ENCODE data around the gene SKAP2.

SKAP2 gene

DNA sequence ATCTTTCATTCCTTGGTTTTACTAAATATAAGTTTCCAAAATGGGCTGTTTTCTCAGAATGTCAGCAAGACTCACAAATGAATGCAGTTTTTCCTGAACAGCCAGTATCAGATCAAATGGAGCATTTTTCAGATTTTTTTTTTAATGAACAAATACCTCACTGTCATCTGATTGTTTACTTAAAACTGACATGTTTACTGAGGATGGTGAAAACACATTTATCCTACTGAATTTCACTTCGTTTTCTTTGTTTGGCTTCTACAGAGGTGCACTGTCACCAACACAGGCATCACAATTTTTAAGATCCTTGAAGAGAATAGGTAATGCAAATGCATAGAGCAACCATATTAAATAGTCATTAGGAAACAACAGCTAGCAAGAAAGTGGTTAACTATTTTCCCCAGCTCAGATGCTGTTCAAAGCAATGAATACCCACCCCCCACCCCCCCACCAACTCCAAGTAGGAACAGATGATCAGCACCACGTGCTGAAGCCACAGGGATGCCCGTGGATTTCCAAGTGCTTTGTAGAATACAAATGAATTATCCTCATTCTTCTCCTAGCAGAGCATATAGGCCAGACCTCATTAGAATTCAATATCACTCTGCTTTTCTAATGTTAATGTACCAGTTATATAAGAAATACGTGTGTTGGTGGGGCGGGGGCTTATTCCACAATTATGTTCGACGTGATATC lies 205.9 kb downstream of the SKAP2 start:
- DNase-seq, result peak; percentile 47 to 51

DNA sequence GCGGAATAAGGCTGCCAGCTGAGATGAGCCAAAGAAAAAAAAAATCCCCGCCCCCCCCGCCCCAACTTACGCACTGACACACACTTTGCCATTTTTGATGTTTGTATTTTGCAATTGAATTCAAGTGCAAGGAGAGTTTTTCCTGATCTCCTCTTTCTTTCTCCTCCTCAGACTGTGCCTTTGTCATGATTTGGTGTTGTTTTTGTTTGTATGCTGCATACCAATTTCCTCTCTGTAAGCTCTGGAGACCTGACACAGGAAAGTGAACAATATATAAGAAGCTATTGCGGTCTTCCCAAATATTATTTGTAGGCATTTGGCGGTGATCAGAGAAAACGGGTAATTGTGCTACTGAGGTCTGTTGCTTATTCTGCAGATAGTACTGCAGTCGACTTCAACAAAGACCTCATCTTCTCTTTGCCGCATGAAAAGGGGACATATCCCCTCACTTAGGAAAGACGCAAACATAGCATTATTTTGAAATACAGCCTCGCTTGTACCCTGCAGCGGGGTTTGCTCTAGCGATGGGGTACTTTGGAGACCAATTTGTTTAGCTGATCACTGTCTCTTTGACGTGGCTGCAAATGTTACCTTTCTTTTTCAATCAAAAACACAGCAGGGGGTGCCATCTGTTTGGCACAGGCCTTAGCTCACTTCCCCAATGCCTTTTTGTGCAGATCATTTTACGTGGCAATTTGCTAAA lies 206.6 kb downstream of the SKAP2 start:
- DNase-seq, result peak; percentile 57 to 79

DNA sequence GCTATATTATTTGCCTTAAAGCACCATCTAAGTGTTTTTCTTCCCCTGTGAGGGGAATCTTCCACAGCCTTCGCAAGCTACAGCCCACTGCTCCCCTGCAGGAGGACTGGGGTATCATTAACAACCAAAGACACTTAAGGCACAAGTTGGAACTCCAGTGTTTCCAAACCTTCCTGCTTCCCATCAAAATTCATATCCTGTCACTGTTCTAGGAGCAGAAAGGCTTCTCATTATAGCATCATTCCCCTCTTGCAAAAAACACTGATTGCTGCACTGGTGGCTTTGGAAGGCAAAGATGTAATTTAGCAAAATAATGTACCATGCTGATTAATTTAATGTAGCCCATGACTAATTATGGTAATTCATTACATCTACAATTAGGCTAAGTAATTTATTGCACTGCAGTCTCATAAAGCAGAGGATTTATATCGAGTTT lies 207.2 kb downstream of the SKAP2 start:
- peak in 1 of 2 experiments; percentile 10 for DNase-seq

DNA sequence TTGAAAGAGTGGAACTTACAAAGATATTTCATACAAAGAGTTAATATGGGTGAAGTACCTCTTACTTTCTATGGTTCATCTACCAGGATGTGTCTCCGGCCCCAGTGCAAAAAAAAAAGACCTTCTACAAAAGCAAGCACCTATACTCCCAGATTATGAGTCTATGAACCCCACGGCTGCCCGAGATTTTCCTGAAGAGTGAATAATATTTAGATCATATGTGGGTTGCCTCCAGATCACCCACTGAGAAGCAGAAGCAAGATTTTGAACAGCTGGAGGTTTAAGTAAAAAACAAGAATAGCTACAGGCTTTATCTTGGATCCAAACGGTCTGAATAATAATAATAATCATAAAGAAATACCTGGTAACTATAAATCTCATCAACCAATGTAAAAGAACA lies 207.7 kb downstream of the SKAP2 start:
- DNase-seq, result no peak

DNA sequence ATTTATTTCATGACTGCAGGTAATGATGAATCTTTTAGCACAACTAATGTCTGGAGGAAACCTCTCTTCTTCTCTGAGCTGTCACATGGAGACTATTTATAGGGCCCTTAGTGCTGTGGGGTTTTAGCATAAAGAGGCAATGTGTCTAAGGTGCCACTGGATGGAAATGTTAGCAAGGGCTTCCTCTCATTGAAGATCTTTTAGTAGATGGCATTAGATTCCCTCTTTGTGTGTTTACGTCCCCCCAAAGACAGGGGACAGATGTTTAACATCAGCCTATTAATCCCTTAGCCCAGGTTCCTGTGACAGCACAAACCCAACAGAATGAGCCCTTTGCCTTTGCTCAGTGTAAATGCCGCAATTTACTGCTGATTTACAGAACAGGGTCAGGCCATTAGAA lies 208.6 kb downstream of the SKAP2 start:
- DNase-seq, result no peak

DNA sequence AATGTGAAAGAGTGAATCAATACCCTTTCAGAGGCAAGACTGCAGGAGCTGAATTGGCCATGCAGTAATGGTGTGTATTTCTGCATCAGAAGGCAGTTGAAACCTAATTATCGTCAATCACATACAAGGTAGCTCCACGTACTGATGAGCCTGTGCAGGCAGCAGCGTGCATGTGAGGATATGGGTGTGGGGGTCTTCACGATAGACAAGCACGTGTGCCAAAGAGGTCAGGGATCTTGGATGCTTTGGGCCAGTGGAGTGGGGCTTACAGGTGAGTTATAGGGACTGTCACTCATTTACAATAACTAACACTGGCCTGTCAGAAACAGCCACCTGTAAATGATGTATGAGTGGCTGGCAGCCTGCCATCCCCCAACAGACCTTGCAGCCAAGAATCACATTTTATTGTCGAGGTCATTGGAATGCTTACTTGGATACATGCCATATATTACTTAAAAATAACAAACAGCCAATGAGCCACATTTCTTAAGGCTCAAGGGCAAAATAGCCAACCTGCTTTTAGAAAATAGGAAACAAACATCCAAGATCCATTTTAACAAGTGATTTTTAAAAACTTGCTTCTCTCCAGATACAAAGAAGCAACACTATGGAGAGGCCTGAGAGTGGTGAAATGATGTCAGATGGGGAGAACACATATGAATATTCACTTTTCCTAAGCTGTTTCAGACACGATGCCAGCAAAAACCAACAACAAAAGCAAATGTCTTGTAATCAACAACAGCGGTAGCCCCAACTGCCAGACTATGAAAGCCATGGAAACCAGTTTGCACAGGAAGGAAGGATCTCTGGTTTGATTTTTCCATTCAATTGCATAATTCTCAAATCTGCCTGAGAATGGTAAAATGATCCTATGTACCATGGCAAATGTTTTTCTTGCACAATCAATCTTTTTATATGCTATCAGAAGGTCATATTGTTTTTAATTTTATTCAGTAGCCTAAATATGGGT lies 210.7 kb downstream of the SKAP2 start:
- DNase-seq, result peak in 1 of 2 experiments; percentile 35

DNA sequence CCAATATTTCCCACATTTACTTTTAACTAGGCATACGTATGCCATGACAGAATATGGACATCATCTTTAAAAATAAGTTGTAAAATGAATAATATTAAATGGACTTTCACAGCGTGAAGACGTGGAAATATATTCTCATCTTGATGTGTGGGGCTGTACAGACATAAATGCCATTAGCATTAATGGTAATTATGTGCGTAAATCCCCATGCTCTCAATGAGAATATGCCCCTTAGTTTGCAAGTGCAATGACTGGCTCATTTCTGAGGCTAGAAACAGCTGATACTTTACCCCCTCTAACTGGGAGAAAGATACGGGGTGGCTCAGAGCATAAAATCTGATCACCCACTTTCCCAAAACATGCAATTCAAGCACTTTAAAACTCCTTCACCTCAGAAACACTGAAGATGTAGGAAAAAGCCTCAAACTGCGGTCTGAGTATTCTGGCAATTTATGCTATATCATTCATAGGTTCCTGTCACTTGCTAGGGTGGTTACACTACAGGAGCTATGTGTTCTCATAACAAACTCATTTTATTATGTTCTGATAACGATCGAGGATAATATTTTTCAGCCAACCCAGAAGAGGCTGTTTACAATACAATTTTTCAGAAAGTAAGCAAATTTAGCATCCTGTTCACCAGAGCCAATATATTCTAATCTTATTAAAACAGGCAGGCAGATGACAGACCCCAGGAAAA lies 211.8 kb downstream of the SKAP2 start:
- DNase-seq, result no peak

DNA sequence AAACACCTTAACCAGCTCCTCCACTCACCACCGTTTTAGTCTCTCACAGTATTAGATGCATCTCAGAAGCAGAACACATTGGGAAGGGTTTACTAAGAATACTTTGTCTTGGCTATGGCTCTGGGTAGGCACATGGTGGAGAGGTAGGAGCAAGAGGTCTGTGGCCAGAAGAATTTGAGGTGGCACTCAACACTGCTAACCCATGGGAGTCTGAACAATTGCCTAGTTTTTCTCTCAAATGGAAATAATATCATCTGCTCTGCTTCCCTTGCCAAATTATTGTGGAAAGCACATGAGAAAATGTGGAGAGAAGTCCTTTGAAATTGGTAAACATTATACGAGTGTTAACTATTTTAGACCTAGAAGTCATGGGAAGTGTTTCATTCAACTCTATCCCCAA lies 214.3 kb downstream of the SKAP2 start:
- DNase-seq, result peak in 1 of 2 experiments; percentile 19

DNA sequence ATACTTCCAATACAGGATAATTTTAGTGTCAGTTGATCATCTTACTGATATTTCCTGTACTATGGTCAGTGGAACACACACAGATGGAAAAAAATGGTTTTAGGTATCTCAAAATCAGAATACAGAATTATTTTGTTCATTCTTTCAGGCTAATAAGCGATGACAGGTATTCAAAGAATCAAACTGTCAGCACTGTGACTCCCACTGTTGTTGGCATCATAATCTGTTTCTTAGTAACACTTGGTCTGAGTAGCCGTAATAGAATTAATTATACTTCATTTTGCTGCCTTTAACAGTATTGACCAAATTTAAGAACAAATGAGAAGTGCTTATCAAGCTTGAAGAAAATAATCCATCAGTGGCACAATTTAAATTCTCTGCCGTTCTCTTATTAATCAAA lies 215.0 kb downstream of the SKAP2 start:
- no peak for DNase-seq

DNA sequence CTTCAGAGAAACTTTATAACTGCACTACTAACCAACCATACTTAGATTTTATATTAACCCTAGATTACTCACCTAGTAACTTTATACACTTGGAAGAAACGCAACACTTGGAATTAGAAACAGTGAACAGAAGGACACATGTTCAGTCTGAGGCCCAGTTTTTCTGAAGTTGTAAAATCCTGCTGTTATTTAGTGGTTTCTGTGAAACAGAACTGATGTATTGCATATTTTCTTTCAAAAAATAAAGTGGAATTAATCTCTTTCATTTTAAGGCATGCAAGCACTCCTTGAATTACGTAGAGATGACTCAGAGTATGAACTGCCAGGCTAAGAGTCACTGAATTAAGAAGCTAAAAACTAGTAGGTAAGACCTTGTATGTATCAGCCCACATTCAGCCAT lies 215.8 kb downstream of the SKAP2 start:
- DNase-seq, result peak in 1 of 2 experiments; percentile 9

DNA sequence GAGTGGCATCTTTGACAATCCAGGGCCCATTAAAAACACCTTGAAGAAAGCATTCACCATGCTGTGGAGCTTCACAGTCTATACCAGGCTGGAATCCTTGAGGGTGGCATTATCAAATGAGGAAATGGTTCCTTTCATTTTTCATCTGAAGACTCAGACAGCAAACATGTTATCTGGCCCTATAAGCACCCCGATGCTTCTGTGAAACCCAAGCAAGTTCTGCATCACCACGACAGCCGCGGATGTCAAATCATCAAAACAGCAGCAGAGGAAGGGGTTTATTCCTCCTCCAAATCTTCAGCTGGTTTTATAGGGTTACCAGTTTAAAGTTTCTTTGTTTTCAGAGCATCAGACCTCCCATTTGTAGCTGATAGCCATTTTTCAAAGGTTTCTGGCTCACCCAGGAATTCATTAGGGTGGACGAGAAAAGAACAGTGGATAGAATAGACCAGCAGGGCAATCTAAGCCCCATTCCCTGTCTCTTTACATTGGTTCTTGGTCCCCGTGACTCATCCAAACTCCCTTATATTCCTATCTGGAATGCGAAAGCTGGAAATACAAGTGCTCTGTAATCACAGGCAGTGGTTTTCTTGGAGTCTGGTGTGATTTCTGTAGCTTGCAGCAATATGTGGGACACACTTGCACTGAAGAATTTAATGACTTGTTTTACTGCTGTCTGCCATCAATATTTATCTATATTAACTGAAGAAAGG lies 217.9 kb downstream of the SKAP2 start:
- DNase-seq, result no peak

DNA sequence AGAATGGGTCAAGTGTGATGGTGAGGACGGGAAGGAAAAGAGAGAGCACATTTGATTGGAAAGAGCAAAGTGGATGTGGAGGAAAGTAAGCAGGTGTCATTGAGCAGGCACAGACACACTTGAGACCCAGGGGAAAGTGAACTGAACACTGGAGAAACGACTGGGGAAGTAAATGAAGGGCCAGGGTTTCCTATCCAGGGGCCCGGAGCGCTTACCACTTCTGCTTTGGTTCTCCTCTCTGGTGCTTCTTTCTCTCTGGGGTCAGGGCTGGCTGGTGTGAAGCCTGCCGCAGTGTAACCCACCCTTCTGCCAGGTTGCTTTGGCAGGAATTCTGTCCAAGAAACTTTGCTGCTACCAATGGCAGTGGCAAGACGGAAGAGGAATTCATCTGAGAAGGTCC lies 219.3 kb downstream of the SKAP2 start:
- DNase-seq, result no peak

DNA sequence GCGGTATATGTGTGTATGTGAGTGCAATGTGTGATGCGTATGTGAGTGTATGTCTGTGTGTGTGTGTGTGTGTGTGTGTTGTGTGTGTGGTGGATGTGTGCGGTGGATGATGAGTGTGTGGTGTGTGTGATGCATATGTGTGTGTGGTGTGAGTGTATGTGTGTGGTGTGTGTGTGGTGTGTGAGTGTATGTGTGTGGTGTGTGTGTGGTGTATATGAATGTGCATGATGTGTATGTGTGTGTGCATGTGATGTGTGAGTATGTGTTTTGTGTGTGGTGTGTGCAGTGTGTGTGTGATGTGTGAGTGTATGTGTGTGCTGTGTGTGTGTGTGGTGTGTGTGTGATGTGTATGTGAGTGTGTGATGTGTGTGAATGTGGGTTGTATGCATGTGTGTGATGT lies 222.0 kb downstream of the SKAP2 start:
- DNase-seq, result no peak

DNA sequence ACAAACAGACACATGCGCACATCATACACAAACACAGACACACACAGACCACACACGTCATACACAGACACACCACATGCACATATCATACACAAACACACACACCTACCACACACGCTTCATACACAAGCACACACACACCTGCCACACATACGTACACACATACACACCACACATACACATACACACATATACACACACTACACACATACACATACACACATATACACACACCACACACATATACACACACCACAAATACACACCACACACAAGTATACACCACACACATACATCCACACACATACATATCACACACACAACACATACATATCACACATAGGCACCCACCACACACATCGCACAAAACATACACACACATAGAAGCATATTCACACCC lies 224.7 kb downstream of the SKAP2 start:
- no peak for DNase-seq

DNA sequence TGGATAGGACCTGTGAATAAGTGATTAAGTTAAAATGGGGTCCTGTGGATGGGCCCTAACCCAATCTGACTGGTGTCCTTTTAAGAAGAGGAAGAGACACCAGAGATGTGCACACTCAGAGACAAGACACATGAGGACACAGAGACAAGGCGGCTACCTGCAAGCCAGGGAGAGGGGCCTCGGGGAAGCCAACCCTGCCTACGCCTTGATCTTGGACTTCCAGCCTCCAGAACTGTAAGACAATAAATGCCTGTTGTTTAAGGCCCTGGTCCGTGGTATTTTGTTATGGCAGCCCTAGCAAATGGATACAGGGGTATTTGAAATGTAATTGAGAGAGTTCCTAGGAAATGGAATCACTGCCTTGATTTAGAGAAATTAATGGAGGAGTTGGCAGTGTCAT lies 225.3 kb downstream of the SKAP2 start:
- DNase-seq, result no peak

DNA sequence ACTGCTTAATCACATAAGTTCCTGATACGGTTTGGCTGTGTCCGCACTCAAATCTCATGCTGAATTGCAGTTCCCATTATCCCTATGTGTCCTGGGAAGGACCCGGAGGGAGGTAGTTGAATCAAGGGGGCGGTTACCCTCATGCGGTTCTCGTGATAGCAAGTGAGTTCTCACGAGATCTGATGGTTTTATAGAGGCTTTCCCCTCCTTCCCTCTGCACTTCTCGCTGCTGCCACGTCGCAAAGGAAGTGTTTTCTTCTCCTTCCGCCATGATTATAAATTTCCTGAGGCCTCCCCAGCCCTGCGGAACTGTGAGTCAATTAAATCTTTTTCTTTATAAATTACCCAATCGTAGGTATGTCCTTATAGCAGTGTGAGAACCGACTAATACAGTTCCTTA lies 226.2 kb downstream of the SKAP2 start:
- no peak for DNase-seq

DNA sequence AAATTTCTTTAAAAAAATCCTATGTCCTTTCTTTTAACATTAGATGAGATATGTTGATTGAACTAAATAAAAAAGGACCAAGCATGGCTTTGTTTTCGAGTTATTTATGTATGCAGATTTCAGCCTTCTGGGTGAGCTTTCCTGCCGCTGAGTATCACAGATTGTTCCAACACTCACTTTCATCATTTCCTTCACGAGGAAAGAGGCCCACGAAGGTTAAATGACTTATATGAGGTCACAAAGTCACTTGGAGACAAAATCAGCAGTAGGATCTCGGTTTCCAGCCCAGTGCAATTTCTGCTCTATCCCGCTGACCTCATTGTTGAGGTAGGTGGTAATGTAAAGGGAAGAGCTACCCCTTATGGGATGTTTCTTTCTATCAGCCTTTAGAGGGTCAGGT lies 226.8 kb downstream of the SKAP2 start:
- DNase-seq, result no peak

DNA sequence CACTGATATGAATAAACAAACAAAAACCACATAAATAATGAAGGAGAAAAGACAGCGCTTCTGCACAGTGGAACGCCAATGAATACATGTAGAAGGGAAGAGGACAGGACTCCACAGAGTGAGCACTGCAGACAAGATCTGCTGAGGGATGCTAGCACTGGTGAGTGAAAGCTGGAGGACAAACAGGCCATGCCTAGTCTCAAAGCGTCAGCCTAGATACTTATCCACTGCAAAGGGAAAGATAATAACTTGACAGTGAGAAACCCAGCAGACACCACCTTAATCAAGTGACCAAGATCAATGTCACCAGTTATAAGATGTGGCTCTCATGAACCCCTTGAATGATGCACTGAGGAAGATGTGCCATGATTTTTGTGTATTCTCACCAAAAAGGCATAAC lies 227.6 kb downstream of the SKAP2 start:
- no peak for DNase-seq

DNA sequence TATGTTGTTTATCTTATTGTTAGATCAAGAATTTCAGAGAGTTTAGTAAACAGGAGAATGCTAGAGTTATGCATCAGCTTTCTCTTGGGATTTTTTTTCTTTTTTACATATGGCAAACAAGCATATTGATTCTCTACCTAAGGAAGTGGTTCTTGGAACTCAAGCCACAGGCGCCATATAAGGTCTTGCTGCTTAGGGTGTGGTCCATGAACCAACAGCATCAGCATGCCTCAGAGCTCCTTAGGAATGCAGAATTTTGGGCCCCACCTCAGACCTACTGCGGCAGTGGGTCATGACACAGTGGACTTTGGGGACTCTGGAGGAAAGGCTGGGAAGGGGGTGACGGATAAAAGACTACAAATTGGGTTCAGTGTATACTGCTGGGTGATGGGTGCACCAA lies 230.8 kb downstream of the SKAP2 start:
- no peak for DNase-seq

DNA sequence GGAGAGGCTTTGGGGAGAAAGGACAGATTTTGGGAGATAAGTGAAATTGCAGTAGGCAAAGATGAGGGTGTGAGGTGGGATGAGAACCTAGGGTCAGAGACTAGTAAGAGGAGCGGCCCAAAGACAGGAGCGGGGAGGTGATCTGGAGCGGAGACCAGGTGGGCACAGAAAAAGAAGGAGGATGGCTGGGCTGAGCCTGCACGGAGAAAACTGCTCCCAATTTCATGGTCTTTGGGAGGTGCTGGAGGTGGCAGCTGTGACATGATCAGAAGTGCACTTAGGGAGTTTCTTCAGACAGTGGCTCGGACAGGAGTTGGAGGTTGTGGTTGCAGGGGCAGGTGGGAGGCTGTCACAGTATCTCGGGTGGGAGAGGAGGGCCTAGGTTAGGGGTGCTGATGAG lies 232.8 kb downstream of the SKAP2 start:
- DNase-seq, result no peak

DNA sequence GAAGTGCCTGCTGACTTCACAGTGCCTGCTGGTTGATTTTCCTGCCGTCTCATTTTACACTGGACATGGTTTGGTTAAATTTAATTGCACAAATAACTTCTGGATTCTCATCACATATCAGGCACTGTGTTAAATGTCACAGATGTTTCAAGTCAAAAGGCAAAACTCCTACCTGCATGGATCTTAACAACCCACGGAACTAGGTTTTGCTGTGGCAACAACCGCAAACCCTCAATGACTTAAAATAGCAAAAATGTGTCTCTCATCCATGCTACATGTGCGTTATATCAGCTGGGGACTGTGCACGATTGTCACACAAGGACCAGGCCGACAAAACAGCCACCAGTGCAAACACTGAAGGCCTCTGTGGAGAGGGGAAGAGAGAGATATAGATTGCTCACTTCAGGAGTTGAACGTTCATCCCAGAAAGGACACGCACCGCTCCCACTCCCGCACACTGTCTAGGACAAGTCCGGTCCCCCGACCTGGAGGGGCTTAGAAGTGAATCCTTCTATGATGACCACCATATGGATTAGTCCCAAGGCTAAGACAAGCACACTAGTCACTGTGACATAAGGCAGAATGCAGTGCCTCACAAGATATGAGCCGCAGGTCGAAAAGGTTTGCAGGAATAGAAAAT lies 233.3 kb downstream of the SKAP2 start:
- DNase-seq, result no peak

DNA sequence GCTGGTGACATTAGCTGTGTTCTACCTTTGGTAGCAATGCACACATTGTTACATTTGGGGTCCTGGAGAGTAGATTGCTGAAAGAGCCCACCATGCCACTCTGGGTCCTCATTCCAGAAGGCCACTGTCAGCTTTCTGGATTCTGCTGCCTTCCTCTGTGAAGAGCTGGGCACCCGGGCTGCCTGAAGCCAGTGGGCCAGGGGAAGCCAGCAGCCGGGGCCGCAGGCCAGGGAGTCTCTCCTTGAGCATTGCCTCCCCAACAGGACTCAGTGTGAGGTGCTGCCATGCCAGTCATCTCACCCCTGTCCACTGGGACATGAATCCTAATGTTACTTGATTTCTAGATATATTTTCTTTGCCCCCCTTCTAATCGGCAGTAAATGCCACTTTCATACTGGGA lies 234.0 kb downstream of the SKAP2 start:
- no peak for DNase-seq

Data from NCI-H446 (cell line).